Sigmoid colon (tissue), 4 donors: ENCODE data around the gene SYCE1.

Source experiments
- POLR2A ChIP-seq, 2 donors: fragments of 450-650 bp; IDR thresholded peaks; one replicate each; pipeline ENCODE4 v1.6.1; 2016; ENCODE audit warnings: antibody characterized with exemption in 2 of 2, mild to moderate bottlenecking in 2 of 2, moderate library complexity in 2 of 2
- POLR2AphosphoS5 ChIP-seq, 4 donors: sonication (generic); formaldehyde crosslinking; IDR thresholded peaks; one replicate each; pipeline ENCODE4 v1.6.1; 2017; ENCODE audit warnings: antibody characterized with exemption in 4 of 4
- TF ChIP-seq, protein P1 (sequence below), 4 experiments: fragments of 450-650 bp in 3 of 4; fragments of 200-600 bp in 1 of 4; IDR thresholded peaks; one replicate each; pipeline ENCODE4 v1.5.1; 2016 to 2019; ENCODE audit warnings: antibody characterized with exemption in 4 of 4, mild to moderate bottlenecking in 3 of 4, moderate library complexity in 2 of 4

- TF ChIP-seq, protein P1, sequence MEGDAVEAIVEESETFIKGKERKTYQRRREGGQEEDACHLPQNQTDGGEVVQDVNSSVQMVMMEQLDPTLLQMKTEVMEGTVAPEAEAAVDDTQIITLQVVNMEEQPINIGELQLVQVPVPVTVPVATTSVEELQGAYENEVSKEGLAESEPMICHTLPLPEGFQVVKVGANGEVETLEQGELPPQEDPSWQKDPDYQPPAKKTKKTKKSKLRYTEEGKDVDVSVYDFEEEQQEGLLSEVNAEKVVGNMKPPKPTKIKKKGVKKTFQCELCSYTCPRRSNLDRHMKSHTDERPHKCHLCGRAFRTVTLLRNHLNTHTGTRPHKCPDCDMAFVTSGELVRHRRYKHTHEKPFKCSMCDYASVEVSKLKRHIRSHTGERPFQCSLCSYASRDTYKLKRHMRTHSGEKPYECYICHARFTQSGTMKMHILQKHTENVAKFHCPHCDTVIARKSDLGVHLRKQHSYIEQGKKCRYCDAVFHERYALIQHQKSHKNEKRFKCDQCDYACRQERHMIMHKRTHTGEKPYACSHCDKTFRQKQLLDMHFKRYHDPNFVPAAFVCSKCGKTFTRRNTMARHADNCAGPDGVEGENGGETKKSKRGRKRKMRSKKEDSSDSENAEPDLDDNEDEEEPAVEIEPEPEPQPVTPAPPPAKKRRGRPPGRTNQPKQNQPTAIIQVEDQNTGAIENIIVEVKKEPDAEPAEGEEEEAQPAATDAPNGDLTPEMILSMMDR (IDR thresholded peaks at IDR 0.05) = no peak
- TF ChIP-seq POLR2A (IDR thresholded peaks at IDR 0.05) (no peak), POLR2AphosphoS5 (IDR thresholded peaks at IDR 0.05) (no peak)
Observed at GRCh38 chr10:133528296-133528844, 37.0 kb downstream of the SYCE1 start.
